HL-60/S4 (cell line): ENCODE data around the gene RYR1.
"Not testable (repeated sequence)": the region's sequence is repeated elsewhere in the genome, so short reads cannot be mapped to it uniquely, and the experiment has no call there.

Source experiments
- in situ Hi-C: fragments of 300-500 bp; cut with MboI; formaldehyde crosslinking; loops from 2 replicates; pipeline ENCODE4 v1.14.3; 2022; ENCODE audit warnings: low sequenced_read_pairs

Gene RYR1

DNA sequence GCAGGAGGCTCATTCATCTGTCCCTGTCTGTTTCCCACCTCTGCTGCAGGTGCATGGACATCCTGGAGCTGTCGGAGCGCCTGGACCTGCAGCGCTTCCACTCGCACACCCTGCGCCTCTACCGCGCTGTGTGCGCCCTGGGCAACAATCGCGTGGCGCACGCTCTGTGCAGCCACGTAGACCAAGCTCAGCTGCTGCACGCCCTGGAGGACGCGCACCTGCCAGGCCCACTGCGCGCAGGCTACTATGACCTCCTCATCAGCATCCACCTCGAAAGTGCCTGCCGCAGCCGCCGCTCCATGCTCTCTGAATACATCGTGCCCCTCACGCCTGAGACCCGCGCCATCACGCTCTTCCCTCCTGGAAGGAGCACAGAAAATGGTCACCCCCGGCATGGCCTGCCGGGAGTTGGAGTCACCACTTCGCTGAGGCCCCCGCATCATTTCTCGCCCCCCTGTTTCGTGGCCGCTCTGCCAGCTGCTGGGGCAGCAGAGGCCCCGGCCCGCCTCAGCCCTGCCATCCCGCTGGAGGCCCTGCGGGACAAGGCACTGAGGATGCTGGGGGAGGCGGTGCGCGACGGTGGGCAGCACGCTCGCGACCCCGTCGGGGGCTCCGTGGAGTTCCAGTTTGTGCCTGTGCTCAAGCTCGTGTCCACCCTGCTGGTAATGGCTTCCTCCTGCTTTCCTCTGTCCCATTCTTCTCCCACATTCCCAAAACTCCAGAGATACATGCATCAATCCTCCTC, 52.2 kb downstream of the RYR1 start:
- in situ Hi-C loops: no loop called here

DNA sequence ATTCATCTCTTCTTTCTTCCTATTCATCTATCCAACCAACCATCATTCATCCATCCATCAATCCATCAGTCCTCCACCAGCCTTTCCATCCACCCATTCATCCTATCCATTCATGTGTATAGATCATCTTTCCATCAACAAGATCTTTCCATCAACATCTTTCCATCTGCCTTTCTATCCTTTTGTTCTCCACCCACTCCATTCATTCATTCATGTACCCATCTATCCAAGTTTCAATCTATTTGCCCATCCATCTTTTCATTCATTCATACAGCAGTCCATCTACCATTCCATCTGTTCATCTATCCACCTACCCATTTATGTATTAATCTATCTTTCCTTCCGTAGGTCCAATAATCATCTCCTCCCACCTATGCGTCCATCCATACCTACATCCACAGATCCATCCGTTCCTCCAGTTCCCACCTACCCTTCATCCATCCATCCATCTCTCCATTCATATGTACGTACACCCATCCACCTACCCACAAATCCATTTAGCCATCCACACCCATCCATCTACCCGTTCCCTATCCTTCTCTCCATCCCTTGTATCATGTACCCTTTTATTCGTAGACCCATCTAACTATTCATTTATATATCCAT, 53.3 kb downstream of the RYR1 start:
- in situ Hi-C loops: no loop called here

DNA sequence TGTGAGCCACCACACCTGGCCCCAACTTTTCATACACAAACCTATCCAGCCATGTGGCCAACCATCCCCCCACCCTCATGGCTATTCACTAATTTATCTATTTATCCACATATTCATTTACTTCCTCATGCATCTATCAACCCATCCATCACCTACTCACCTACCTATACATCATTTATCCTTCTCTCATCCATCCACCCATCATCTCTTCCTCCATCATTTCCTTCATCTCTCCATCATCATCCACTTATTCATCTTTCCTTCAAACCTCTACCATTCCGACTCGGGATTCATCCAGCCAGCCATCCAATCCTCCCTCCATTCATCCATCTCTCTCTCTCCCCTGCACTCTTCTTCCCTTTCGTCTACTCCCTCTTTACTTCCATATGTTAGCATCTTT, 54.6 kb downstream of the RYR1 start:
- in situ Hi-C loops: no loop called here

DNA sequence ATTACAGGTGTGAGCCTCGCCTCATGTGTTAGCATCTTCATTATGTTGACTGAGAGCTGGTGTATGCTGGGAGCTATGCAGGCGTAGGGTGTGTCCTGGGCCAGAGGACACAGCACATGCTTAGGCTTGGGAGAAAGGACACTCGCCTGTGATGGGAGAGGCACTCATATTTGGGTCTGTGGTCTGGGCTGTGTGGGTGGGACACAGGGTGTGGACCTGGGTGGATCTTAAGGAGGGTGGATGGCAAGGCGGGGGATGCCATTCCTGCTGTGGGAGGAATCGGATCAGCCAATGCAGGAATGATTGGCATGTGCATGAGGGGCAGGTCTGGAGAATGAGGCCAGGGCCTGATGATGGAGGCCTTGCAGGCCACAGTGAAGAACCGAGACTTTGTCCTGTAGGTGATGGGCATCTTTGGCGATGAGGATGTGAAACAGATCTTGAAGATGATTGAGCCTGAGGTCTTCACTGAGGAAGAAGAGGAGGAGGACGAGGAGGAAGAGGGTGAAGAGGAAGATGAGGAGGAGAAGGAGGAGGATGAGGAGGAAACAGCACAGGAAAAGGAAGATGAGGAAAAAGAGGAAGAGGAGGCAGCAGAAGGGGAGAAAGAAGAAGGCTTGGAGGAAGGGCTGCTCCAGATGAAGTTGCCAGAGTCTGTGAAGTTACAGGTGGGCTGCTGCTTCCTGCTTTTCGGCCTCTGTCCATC, 55.4 kb downstream of the RYR1 start:
- in situ Hi-C loops: no loop called here

DNA sequence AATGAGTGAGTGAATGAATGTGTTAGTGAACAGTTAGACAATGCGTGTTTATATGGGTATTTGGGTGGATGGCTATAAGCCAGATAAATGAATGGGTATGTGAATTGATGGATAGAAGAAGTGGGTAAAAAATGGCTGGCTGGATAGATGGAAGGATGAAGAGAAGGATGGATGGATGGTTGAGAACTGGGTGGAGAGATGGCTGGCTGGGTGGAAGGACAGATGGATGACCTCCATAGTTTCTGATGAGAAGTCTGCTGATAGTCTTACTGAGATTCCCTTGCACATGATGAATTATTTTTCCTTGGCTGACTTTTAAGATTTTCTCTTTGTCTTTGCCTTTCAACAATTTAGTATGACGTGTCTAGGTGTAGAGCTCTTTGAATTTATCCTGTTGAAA, 57.4 kb downstream of the RYR1 start:
- in situ Hi-C loops: no loop called here

DNA sequence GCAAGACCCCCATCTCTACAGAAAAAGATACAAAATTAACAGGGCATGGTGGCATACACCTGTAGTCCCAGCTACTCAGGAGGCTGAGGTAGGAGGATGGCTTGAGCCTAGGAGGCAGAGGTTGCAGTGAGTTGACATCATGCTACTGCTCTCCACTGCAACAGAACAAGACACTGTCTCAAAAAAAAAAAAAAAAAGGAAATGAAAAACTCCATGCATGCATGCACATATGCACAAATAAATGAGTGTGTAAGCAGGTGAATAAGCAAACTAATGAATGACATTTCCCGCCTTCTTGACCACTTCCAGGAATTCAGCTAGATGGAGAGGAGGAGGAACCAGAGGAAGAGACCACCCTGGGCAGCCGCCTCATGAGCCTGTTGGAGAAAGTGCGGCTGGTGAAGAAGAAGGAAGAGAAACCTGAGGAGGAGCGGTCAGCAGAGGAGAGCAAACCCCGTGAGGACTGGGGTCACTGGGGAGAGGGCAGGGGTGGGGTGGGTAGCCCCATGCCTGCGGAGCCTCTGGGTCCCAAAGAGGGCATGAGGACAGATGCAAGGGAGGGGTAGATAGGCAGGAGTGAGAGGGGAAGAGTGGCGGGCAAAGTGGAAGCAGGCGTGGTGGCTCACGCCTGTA, 58.8 kb downstream of the RYR1 start:
- in situ Hi-C loops: no loop called here

DNA sequence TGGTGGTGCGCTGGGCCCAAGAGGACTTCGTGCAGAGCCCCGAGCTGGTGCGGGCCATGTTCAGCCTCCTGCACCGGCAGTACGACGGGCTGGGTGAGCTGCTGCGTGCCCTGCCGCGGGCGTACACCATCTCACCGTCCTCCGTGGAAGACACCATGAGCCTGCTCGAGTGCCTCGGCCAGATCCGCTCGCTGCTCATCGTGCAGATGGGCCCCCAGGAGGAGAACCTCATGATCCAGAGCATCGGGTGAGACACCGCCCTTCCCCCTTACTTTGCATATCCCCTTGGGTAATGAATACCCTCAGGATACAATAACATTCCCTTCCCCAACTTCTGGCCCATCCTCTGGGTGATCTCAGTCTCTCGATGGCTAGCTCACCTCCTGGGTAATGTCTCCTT, 60.9 kb downstream of the RYR1 start:
- in situ Hi-C loops: no loop called here

GRCh38 chr19:38495375-38495774, 61.9 kb downstream of the RYR1 start:
- in situ Hi-C loops: not testable (repeated sequence)

DNA sequence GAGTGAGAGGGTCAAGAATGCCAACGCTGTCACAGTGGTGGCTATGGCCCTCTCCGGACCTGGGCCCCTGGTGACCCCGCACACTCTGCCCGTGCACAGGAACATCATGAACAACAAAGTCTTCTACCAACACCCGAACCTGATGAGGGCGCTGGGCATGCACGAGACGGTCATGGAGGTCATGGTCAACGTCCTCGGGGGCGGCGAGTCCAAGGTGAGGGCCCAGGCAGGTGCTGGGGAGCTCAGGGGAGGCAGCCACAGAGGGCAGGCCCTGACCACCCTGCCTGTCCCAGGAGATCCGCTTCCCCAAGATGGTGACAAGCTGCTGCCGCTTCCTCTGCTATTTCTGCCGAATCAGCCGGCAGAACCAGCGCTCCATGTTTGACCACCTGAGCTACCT, 62.6 kb downstream of the RYR1 start:
- in situ Hi-C loops: no loop called here

- in situ Hi-C loops: no loop called here
Observed at GRCh38 chr19:38496603-38497487, 63.4 kb downstream of the RYR1 start.

GRCh38 chr19:38497907-38498306, 64.4 kb downstream of the RYR1 start:
- in situ Hi-C loops: no loop called here

GRCh38 chr19:38499532-38499931, 66.0 kb downstream of the RYR1 start:
- in situ Hi-C loops: no loop called here

- in situ Hi-C loops: no loop called here
Observed at GRCh38 chr19:38500450-38500849, 67.0 kb downstream of the RYR1 start.

- in situ Hi-C loops: no loop called here
Observed at GRCh38 chr19:38502410-38503076, 69.1 kb downstream of the RYR1 start.

DNA sequence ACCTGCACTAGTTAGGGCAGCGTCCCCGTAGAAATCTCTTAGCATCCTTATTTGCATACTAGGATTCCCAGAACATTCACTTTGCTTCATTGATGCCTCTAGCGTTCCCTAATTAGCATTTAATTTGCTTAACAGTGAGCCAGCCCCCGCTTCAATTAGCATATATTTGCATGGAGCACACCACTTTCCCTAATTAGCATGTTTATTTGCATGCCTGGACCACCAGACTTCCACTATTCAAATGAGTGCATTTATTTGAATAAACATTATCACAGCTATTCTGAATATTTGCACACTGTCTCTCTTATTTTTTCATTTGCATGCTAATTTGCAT, 69.6 kb downstream of the RYR1 start:
- in situ Hi-C loops: no loop called here

GRCh38 chr19:38505958-38506357, 72.5 kb downstream of the RYR1 start:
- in situ Hi-C loops: no loop called here

DNA sequence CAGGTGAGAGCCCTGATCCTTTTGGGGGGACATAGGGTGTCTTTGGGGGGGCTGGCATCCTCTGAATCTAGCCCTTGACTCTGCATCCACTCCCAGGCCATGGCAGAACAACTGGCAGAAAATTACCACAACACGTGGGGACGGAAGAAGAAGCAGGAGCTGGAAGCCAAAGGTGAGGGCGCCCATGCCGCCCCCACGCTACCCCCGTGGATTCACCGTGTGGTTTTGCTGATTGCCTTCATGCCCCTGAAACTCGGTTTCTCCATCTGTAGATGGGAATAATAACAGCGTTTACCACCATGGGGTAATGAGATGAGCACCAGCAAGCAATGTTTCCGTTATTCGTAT, 72.9 kb downstream of the RYR1 start:
- in situ Hi-C loops: no loop called here

DNA sequence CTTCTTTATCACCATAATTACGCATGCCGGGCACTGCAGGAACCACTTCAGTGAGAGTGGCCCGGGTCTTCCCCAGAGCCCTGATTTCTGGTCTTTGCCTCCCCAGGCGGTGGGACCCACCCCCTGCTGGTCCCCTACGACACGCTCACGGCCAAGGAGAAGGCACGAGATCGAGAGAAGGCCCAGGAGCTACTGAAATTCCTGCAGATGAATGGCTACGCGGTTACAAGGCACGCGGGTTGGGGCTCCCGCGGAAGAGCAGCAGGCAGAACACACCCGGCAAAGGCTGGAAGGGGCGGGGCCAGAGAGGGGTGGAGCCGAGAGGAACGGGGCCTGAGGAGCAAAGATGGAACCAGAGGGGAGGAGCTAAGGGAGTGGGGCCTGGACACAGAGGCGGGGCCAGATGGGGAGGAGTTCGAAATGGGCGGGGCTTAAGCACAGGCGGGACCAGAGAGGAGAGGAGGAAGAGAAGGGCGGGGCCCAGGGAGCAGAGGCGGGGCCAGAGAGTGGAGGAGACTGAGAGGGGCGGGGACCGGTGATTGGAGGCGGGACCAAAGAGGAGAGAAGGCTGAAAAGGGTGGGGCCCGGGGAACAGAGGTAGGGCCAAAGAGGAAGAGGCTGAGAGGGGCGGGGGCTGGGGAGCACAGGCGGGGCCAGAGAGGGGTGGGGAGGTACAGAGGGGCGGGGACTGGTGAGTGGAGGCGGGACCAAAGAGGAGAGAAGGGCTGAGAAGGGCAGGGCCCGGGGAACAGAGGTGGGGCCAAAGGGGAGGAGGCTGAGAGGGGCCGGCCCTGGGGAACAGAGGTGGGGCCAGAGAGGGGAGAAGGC, 73.4 kb downstream of the RYR1 start:
- in situ Hi-C loops: no loop called here

- in situ Hi-C loops: no loop called here
Observed at GRCh38 chr19:38507551-38508127, 74.1 kb downstream of the RYR1 start.
